Keratinocyte (primary cell): ENCODE measurements around the gene ENTPD6. TPM values are rescaled to one million over a fixed set of nuclear protein-coding genes. Genes with fewer than 3 reads are reported as not detected.

Experiments used
- DNase-seq: peaks from one replicate; pipeline ENCODE4 v3.0.0-alpha.2; 2011; ENCODE audit warnings: low read depth, missing footprints, low spot score
- FAIRE-seq: peaks from 2 replicates; lab custom pipeline; 2011; peaks lifted over from hg19 to GRCh38; lab: Jason Lieb, UNC
- H2AFZ ChIP-seq: 2 replicates; pipeline ENCODE4 v1.6.0; 2012; ENCODE audit warnings: low read length, control low read depth, inconsistent platforms; ENCODE audit not compliant: control insufficient read depth
- H3K27ac ChIP-seq: 2 replicates; pipeline ENCODE4 v1.5.1; 2011; ENCODE audit warnings: low read length; ENCODE audit not compliant: control insufficient read depth, insufficient read depth
- H3K27me3 ChIP-seq: 3 replicates; pipeline ENCODE4 v1.6.0; 2011; ENCODE audit warnings: low read length; ENCODE audit not compliant: control insufficient read depth, insufficient read depth; ENCODE audit errors: extremely low read depth
- H3K36me3 ChIP-seq, 2 experiments: 2 replicates in 1 of 2; 3 replicates in 1 of 2; pipeline ENCODE4 v1.5.1; 2011; ENCODE audit warnings: low read length in 2 of 2, mild to moderate bottlenecking in 1 of 2; ENCODE audit not compliant: control insufficient read depth in 2 of 2, insufficient read depth in 2 of 2; ENCODE audit errors: extremely low read depth in 1 of 2
- H3K4me1 ChIP-seq: 3 replicates; pipeline ENCODE4 v1.5.1; 2011; ENCODE audit warnings: low read length; ENCODE audit not compliant: control insufficient read depth, insufficient read depth; ENCODE audit errors: extremely low read depth
- H3K4me2 ChIP-seq: 3 replicates; pipeline ENCODE4 v1.6.0; 2011; ENCODE audit warnings: low read depth, low read length; ENCODE audit not compliant: control insufficient read depth, insufficient read depth; ENCODE audit errors: extremely low read depth
- H3K4me3 ChIP-seq, 3 experiments: fragments of 200-600 bp in 1 of 3; sonication (generic) in 1 of 3; 2 replicates in 2 of 3; 3 replicates in 1 of 3; pipeline ENCODE4 v1.5.1; 2011 to 2016; ENCODE audit warnings: low read length in 3 of 3, mild to moderate bottlenecking in 3 of 3, control low read depth in 2 of 3, inconsistent platforms in 1 of 3, low read depth in 1 of 3, mixed read lengths in 1 of 3, mixed run types in 1 of 3, moderate library complexity in 1 of 3; ENCODE audit not compliant: control insufficient read depth in 2 of 3, insufficient read depth in 2 of 3; ENCODE audit errors: extremely low read depth in 1 of 3
- H3K79me2 ChIP-seq: 2 replicates; pipeline ENCODE4 v1.6.0; 2012; ENCODE audit warnings: low read length; ENCODE audit not compliant: control insufficient read depth, insufficient read depth
- H3K9ac ChIP-seq: 3 replicates; pipeline ENCODE4 v1.6.0; 2011; ENCODE audit warnings: low read length; ENCODE audit not compliant: control insufficient read depth, insufficient read depth; ENCODE audit errors: extremely low read depth
- H3K9me1 ChIP-seq: 3 replicates; pipeline ENCODE4 v1.6.0; 2011; ENCODE audit warnings: low read length; ENCODE audit not compliant: control insufficient read depth, insufficient read depth; ENCODE audit errors: extremely low read depth
- H3K9me3 ChIP-seq: 2 replicates; pipeline ENCODE4 v1.5.1; 2012; ENCODE audit warnings: low read depth, low read length; ENCODE audit not compliant: control insufficient read depth
- H4K20me1 ChIP-seq: 3 replicates; pipeline ENCODE4 v1.6.0; 2011; ENCODE audit warnings: low read length; ENCODE audit not compliant: control insufficient read depth, insufficient read depth; ENCODE audit errors: extremely low read depth
- EZH2 ChIP-seq: IDR thresholded peaks from one replicate; pipeline ENCODE4 v1.6.1; 2012; ENCODE audit warnings: inconsistent platforms, mild to moderate bottlenecking, low read length, moderate library complexity
- dilution Hi-C: fragments of 300-500 bp; cut with MboI; formaldehyde crosslinking; loops from one replicate; pipeline ENCODE4 v1.7.0; 2020; ENCODE audit warnings: low sequenced_read_pairs; ENCODE audit not compliant: extremely low pct_ligation_motif_present
- polyA plus RNA-seq, 5 experiments: library from polyadenylated mRNA; depleted of rRNA in 3 of 5; stranded (reverse) in 3 of 5; stranded (forward) in 1 of 5; unstranded in 1 of 5; fragments of >200 nt; gene quantifications; 1 replicate in 1 of 5; 2 replicates in 3 of 5; 3 replicates in 1 of 5; pipeline versions ENCODE4 v1.2.1 to v1.2.3, GENCODE V29; 2011 to 2012; ENCODE audit warnings: missing spikeins in 2 of 5, low read depth in 1 of 5, low replicate concordance in 1 of 5
- TF ChIP-seq, protein P1 (sequence below), 3 experiments: IDR thresholded peaks in 1 of 3; conservative IDR thresholded peaks in 1 of 3; optimal IDR thresholded peaks in 1 of 3; 2 replicates in 2 of 3; 3 replicates in 1 of 3; pipeline versions ENCODE3 to v1.5.1; 2011; ENCODE audit warnings: low read length in 3 of 3, mild to moderate bottlenecking in 3 of 3, moderate library complexity in 2 of 3, control low read depth in 1 of 3, inconsistent platforms in 1 of 3; ENCODE audit not compliant: insufficient read depth in 2 of 3; ENCODE audit errors: extremely low read depth in 1 of 3

The ENTPD6 gene
- polyA plus RNA-seq, 1 donor (not counting 4 experiments of a cell fraction or from before 2014, with no cell fraction given), result 57.8 TPM

DNA sequence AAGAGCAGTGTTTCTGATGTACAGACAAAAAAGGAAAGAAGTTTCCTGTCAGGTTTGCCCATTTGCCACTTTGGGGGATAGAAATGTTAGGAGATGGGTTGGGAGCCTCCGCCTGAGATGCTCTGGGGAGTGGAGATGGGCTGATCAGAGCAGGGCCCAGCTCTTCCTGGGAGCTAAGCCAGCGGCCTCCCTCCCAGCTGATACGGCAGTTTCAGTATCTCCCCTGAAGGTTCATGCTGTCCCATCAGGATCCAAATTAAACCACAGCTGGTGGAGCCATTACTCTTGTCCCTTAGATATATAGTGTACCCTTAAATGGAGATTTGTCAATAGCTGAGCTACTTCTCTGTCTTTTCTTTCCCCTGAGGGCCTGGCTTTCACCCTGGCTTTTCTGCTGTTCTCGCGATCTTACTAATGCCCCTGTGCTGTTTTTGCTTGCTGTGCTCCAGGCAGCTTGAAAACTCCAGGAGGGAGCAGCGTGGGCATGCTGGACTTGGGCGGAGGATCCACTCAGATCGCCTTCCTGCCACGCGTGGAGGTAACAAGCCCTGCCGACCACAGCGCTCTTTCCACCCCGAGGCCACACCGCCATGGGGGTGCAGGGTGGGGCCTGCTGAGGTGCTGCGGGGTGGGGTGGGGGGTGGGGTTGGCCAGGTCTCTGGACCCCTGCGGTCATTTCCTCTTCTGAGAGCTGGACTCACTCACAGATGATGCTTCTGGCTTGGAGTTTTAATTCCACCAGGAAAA lies 20.9 kb downstream of the ENTPD6 start:
- H3K79me2 ChIP-seq, result no peaks in the 10 kb centered on the region
- H3K4me2 ChIP-seq, result no peak overlapping the region
- no peak overlapping the region for H3K9ac ChIP-seq
- H3K9me3 ChIP-seq, result no peaks in the 10 kb centered on the region
- no peaks in the 10 kb centered on the region for H3K27me3 ChIP-seq
- H3K27ac ChIP-seq, result no peak overlapping the region
- FAIRE-seq (no peak), DNase-seq (no peak)
- H3K4me1 ChIP-seq, result no peaks in the 10 kb centered on the region
- no peak overlapping the region for H3K4me3 ChIP-seq
- dilution Hi-C loops, result no loop called here
- no peaks in the 10 kb centered on the region for H4K20me1 ChIP-seq
- no peaks in the 10 kb centered on the region for H3K9me1 ChIP-seq
- no peak overlapping the region for H2AFZ ChIP-seq
- TF ChIP-seq, protein P1, sequence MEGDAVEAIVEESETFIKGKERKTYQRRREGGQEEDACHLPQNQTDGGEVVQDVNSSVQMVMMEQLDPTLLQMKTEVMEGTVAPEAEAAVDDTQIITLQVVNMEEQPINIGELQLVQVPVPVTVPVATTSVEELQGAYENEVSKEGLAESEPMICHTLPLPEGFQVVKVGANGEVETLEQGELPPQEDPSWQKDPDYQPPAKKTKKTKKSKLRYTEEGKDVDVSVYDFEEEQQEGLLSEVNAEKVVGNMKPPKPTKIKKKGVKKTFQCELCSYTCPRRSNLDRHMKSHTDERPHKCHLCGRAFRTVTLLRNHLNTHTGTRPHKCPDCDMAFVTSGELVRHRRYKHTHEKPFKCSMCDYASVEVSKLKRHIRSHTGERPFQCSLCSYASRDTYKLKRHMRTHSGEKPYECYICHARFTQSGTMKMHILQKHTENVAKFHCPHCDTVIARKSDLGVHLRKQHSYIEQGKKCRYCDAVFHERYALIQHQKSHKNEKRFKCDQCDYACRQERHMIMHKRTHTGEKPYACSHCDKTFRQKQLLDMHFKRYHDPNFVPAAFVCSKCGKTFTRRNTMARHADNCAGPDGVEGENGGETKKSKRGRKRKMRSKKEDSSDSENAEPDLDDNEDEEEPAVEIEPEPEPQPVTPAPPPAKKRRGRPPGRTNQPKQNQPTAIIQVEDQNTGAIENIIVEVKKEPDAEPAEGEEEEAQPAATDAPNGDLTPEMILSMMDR (optimal IDR thresholded peaks at IDR 0.05 in 1 of 3, IDR thresholded peaks at IDR 0.05 in 1 of 3, conservative IDR thresholded peaks at IDR 0.05 in 1 of 3; ENCODE audit: extremely low read depth in 1 of 3, insufficient read depth in 2 of 3, low read length in 3 of 3), result no peak
- TF ChIP-seq EZH2, result no peak
- peaks cover 36 to 55% of the 10 kb centered on the region in 2 experiments for H3K36me3 ChIP-seq

DNA sequence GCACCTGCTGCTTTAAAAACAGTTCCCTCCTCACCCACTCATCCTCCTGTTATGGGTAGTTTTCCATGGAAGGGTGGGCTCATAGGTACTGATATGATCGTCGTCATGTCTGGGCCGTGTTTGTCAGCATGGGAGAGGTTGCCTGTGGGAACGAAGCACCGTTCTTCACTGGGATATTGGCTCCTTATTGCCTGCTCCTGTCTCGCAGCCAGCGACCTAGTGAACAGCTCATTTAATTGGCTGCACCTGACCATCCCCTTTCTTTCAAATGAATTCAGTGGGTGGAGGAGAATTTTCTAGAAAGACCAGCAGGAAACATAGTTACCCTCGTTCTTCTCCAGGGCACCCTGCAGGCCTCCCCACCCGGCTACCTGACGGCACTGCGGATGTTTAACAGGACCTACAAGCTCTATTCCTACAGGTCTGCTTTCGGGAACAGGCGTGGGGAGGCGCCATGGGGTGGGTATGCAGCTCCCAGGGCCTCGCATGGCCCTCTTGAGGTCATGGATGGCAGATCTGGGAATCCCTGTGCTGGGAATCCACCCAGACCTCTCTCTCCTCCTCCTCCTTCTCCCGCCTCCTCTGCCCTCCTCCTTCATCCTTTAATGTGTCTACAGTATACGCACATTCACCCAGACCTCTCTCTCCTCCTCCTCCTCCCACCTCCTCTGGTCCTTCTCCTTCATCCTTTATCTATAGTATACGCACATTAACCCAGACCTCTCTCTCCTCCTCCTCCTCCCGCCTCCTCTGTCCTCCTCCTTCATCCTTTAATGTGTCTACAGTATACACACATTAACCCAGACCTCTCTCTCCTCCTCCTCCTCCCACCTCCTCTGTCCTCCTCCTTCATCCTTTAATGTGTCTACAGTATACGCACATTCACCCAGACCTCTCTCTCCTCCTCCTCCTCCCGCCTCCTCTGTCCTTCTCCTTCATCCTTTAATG lies 21.9 kb downstream of the ENTPD6 start:
- Histone ChIP-seq H3K9ac (no peak overlapping the region), H3K36me3 (peaks cover 26 to 49% of the 10 kb centered on the region in 2 experiments), H3K4me3 (no peak overlapping the region), H3K4me1 (peaks cover 2% of the 10 kb centered on the region), H2AFZ (no peak overlapping the region), H3K9me1 (no peaks in the 10 kb centered on the region), H4K20me1 (no peaks in the 10 kb centered on the region), H3K4me2 (no peak overlapping the region), H3K79me2 (no peaks in the 10 kb centered on the region), H3K27ac (no peak overlapping the region), H3K9me3 (no peaks in the 10 kb centered on the region), H3K27me3 (no peaks in the 10 kb centered on the region)
- no peak for TF ChIP-seq EZH2
- TF ChIP-seq, protein P1 (optimal IDR thresholded peaks at IDR 0.05 in 1 of 3, IDR thresholded peaks at IDR 0.05 in 1 of 3, conservative IDR thresholded peaks at IDR 0.05 in 1 of 3; ENCODE audit: extremely low read depth in 1 of 3, insufficient read depth in 2 of 3, low read length in 3 of 3), result no peak
- FAIRE-seq (no peak), DNase-seq (no peak)
- dilution Hi-C loops, result no loop called here
